ENCODE data around the gene CITED4. TPM values are rescaled to one million over a fixed set of nuclear protein-coding genes. Genes with fewer than 3 reads are reported as not detected.

The CITED4 gene
- total and polyA plus RNA-seq, 12 donors: 3.5 to 68.5 (median 36.0) TPM

DNA sequence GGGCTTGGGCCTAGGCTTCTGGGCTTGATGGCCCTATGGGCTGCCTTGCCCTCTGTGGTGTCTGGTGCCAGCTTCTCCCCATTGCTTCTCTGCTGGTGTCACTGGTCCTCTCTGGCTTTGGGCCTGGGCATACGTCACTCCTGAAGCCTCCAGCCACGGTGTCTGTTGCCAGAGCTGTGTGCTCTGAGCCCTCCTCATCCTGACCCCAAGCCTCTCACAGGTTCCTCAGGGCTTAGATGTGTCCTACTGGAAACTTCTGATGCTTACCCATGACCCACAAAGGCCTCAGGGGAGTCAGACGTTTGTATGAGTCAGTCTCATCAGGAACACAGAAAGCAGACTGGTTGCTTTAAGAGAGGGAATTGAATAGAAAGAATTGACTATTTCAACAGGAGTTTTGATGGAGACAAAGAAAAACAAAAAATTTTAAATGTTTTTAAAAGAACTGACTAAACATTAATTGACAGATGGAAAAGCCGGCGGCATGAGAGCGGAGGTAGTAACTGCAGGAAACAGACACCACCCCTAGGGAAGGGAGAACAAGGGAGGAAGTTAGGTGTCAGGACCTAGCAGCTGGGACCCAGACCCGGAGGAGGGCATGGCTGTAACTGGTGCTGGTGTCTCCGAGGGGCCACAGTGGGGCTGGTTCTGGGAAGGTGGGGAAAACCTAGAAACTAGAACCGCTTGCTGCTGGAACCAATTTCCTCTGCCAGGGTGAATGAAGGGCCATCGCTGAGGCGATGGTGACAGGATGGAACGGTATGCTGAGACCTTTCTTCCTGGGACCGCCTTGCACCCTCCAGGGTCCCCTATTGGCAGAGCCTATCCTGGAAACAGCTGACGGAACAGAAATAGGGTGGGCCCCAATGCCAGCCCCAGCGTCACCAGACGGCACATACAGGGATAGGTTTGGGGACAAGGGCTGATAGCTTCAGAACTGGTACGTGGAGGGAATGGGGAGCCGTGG lies 40.0 kb upstream of the CITED4 start:
- no peak overlapping the region for H3K4me3 ChIP-seq
- TF ChIP-seq CTCF (IDR thresholded peaks at IDR 0.05) (no peak), POLR2A (IDR thresholded peaks at IDR 0.05) (no peak)
- no peak for DNase-seq
- H3K27ac ChIP-seq: no peak overlapping the region
- WGBS, 4 donors: 81 to 90% (median 85%) methylated on average over 18 of the region's 18 CpGs
- no peaks in the 10 kb centered on the region for H3K36me3 ChIP-seq (replicated peaks in 1 of 2)
- H3K4me1 ChIP-seq (replicated peaks in 1 of 2): peaks cover 0 to 6% of the 10 kb centered on the region in 2 donors
- no peaks in the 10 kb centered on the region for H3K9me3 ChIP-seq (replicated peaks in 1 of 3)
- no peaks in the 10 kb centered on the region for H3K27me3 ChIP-seq
- intact Hi-C loops (cut with DNase I): no loop called here

GRCh38 chr1:40899230-40899870 lies 37.2 kb upstream of the CITED4 start:
- TF ChIP-seq CTCF (IDR thresholded peaks at IDR 0.05): no peak
- no peak for TF ChIP-seq POLR2A (IDR thresholded peaks at IDR 0.05)
- intact Hi-C loops (cut with DNase I): no loop called here
- no peaks in the 10 kb centered on the region for H3K9me3 ChIP-seq (replicated peaks in 1 of 3)
- no peak overlapping the region for H3K4me3 ChIP-seq
- no peaks in the 10 kb centered on the region for H3K36me3 ChIP-seq (replicated peaks in 1 of 2)
- H3K27ac ChIP-seq: no peak overlapping the region
- 75 to 94% (median 83%) methylated on average over 2 of the region's 2 CpGs for WGBS, 4 donors
- DNase-seq: no peak
- H3K27me3 ChIP-seq: no peaks in the 10 kb centered on the region
- peaks cover 0 to 6% of the 10 kb centered on the region in 2 donors for H3K4me1 ChIP-seq (replicated peaks in 1 of 2)

- Histone ChIP-seq H3K4me1 (replicated peaks in 1 of 2) (peaks cover 0 to 6% of the 10 kb centered on the region in 2 donors), H3K4me3 (no peak overlapping the region), H3K9me3 (replicated peaks in 1 of 3) (peaks cover 0 to 8% (median 0%) of the 10 kb centered on the region in 3 donors), H3K36me3 (replicated peaks in 1 of 2) (no peaks in the 10 kb centered on the region), H3K27ac (no peak overlapping the region), H3K27me3 (no peaks in the 10 kb centered on the region)
- intact Hi-C loops (cut with DNase I): no loop called here
- DNase-seq: peak in 5 of 7 donors; percentile 27 to 51 (median 31)
- TF ChIP-seq CTCF (IDR thresholded peaks at IDR 0.05) (no peak), POLR2A (IDR thresholded peaks at IDR 0.05) (no peak)
- 32 to 53% (median 48%) methylated on average over 4 of the region's 4 CpGs for WGBS, 4 donors
Observed at GRCh38 chr1:40898431-40898901, 36.3 kb upstream of the CITED4 start.

- no peak overlapping the region for H3K4me3 ChIP-seq
- no peak for DNase-seq
- H3K27me3 ChIP-seq: no peaks in the 10 kb centered on the region
- peaks cover 0 to 9% (median 0%) of the 10 kb centered on the region in 3 donors for H3K9me3 ChIP-seq (replicated peaks in 1 of 3)
- H3K27ac ChIP-seq: no peak overlapping the region
- intact Hi-C loops (cut with DNase I): no loop called here
- no peak for TF ChIP-seq CTCF (IDR thresholded peaks at IDR 0.05)
- TF ChIP-seq POLR2A (IDR thresholded peaks at IDR 0.05): no peak
- no peaks in the 10 kb centered on the region for H3K36me3 ChIP-seq (replicated peaks in 1 of 2)
- H3K4me1 ChIP-seq (replicated peaks in 1 of 2): peaks cover 0 to 6% of the 10 kb centered on the region in 2 donors
- 83 to 88% (median 85%) methylated on average over 4 of the region's 4 CpGs for WGBS, 4 donors
Observed at GRCh38 chr1:40897513-40897912, 35.4 kb upstream of the CITED4 start.
